GM18907 (cell line): ENCODE results near the gene RETREG3.
"Not testable (repeated sequence)": the region's sequence is repeated elsewhere in the genome, so short reads cannot be mapped to it uniquely, and the experiment has no call there.

Source experiments
- ATAC-seq: cut with Tn5 transposase; IDR thresholded peaks from one replicate; pipeline ENCODE4 v1.9.1; 2021; ENCODE audit warnings: mild to moderate bottlenecking, moderate library complexity; ENCODE audit not compliant: unreplicated experiment

RETREG3 gene

DNA sequence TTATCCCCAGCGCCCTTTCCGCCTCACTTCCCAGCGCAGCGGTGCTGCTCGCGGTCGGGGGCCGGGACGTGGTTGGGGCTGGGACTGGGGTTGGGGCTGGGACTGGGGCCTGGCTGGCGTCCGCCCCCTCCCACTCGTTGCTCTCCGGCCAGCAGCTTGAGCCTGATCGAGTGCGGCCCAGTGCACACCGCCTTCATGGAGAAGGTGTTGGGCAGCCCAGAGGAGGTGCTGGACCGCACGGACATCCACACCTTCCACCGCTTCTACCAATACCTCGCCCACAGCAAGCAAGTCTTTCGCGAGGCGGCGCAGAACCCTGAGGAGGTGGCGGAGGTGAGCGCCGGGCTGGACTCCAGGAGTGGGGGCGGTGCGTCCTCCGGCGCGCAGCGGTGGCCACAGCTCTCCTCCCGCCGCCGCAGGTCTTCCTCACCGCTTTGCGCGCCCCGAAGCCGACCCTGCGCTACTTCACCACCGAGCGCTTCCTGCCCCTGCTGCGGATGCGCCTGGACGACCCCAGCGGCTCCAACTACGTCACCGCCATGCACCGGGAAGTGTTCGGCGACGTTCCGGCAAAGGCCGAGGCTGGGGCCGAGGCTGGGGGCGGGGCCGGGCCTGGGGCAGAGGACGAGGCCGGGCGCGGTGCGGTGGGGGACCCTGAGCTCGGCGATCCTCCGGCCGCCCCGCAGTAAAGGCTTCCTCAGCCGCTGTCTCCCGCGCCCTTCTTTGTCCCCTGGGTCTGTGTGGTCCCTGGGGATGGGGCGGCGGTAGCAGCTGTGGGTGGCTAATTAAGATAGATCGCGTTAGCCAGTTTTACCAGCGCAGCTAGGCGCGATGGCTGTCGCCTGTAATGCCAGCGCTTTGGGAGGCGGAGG lies 54.7 kb downstream of the RETREG3 start:
- peak; percentile 69 for ATAC-seq

DNA sequence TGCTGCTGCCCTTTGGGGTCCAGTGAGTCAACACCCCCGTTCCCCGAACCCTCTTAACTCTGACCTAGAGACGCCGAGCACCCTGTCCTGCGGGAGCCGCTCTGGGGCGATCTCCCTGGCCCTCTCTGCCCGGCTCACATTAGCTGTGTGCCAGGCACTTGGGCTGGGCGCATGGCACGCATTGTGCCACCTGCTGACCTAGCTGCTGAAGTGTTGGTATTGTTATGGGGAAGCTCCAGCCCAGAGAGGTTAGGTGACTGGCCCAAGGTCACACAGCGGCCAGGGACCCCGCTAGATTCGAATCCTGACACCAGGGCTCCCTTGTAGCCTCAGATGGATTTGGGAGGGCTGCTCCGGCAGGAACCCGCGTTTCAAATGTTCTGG lies 55.3 kb downstream of the RETREG3 start:
- no peak for ATAC-seq

DNA sequence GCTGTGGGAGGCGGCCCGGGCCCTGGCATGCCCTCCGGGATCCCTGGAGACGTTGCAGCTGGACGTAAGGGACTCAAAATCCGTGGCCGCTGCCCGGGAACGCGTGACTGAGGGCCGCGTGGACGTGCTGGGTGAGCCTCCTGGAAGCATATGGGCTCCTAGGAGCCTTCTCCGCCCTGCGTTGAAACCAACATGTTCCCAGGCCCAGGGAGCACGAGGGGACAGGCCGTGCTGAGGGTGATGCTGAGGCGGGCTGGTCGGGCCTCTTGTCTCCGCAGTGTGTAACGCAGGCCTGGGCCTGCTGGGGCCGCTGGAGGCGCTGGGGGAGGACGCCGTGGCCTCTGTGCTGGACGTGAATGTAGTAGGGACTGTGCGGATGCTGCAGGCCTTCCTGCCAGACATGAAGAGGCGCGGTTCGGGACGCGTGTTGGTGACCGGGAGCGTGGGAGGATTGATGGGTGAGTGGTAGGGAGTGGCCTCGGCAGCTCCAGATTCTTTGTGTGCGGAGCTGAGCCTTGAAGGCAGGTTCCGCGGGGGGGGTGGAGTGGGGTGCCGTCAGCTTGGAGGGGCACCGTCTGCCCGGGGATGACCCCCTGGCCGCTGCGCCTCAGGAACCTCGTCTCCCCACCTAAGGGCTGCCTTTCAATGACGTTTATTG lies 55.9 kb downstream of the RETREG3 start:
- no peak for ATAC-seq

DNA sequence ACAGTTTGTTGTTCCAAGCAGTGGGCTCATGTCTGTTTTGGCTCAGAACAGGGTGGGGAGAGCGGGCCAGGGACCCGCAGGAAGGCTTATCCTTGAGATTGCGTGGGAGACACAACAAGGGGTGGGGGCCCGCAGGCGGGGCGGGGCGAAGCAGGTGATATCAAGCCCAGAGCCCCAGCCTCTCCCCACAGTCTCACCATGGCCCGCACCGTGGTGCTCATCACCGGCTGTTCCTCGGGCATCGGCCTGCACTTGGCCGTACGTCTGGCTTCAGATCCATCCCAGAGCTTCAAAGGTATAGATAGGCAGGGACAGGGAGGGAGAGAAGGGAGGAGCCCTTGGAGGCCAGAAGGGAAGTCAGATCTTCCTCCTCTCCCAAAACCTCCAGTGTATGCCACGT lies 56.4 kb downstream of the RETREG3 start, which contains the start of gene HSD17B1:
HSD17B1 (plus strand) TSS at position 188 of the 400 bp plus-strand sequence; CDS start at position 199, 11 bp downstream.
- ATAC-seq = not testable (repeated sequence)

DNA sequence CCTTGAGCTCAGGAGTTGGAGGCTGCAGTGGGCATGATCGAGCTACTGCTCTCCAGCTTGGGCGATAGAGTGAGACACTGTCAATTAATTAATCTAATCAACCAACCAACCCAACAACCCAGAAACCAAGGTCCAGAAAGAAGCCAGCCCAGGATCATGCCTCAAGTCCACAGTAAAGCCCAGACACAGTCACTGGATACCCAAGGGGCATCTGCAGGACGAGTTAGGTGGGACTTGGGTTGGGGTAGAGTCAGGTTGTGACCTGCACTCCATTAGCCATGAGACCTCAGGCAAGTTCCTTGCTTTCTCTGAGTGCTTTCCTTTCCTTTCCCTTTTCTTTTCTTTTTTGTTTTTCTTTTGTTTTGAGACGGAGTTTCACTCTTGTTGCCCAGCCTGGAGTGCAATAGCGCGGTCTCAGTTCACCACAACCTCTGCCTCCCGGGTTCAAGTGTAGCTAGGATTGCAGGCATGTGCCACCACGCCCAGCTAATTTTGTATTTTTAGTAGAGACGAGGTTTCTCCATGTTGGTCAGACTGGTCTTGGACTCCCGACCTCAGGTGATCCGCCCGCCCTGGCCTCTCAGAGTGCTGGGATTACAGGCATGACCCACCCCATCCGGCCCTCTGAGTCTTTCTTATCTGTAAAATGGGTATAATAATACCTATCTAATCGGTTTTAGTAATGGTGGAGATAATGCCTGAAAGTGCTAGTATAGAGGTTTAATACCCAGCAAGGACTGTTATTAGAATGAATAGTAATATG lies 60.0 kb downstream of the RETREG3 start:
- ATAC-seq = no peak

DNA sequence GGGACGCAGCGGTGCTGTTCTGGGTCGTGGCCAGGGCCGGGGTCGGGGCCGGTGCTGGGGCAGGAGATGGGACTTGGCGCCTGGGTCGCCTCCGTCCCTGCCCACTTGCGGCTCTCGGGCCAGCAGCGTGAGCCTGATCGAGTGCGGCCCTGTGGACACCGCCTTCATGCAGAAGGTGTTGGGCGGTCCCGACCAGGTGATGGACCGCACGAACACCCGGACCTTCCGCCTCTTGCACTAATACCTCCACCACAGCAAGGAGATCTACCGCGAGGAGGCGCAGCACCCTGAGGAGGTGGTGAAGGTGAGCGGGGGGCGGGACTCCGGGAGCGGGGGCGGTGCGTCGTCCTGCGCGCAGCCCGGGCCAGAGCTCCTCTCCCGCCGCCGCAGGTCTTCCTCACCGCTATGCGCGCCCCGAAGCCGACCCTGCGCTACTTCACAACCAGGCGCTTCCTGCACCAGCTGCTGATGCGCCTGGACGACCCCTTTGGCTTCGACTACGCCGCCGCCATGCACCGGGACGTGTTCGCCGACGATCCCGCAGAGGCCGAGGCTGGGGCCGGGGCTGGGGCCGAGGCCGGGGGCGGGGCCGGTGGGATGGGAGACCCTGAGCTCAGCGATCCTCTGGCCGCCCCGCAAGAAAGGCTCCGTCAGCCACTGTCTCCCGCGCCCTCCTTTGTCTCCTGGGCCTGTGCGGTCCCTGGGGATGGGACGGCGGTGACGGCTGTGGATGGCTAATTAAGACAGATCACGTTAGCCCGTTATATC lies 60.9 kb downstream of the RETREG3 start:
- peak; percentile 49 for ATAC-seq

DNA sequence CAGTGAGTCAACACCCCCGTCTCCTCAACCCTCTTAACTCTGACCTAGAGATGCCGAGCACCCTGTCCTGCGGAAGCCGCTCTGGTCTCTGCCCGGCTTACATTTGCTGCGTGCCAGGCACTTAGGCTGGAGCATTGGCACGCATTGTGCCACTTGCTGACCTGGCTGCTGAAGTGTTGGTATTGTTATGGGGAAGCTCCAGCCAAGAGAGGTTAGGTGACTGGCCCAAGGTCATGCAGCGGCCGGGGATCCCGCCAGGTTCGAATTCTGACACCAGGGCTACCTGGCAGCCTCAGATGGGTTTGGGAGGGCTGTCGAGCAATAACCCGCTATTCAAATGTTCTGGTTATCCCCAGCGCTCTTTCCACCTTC lies 61.5 kb downstream of the RETREG3 start:
- ATAC-seq = no peak

DNA sequence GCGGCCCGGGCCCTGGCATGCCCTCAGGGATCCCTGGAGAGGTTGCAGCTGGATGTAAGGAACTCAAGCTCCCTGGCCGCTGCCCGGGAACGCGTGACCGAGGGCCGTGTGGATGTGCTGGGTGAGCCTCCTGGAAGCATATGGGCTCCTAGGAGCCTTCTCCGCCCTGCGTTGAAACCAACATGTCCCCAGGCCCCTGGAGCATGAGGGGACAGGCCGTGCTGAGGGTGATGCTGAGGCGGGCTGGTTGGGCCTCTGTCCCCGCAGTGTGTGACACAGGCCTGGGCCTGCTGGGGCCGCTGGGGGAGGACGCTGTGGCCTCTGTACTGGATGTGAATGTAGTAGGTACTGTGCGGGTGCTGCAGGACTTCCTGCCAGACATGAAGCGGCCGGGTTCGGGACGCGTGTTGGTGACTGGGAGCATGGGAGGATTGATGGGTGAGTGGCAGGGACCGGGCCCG lies 62.1 kb downstream of the RETREG3 start:
- no peak for ATAC-seq

DNA sequence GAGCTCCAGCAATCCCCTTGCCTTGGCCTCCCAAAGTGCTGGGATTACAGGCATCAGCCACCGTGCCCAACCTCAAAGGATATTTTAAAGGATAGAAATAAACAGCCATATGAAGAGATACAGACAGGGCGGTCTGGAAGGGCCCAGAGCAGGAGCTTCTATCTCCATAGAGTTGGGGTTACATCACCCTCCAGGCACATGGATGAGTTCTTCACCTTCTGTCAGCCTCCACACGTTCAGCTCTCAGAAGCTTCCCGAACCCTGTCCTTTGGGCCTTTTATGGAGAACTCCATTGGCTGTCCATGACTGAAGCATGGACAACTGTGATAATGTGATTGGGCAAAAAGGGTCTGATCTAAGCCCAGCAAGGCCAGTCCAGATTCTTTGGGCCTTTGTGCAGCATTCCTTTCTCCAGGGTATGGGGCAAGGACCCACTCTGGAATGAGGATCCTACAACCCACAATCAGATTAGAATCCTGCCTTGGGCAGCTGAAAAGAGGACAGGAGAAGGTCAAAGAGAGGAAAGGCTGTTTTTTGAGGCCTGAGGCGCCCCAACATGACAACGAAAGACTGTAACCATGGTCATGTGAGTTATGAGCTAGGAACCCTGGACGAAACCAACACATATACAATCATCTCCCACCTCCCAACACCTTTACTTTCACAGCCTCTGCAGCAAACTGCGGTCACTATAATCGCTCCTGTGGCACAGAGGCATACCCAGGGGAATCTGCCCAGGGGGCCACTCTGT lies 63.2 kb downstream of the RETREG3 start:
- not testable (repeated sequence) for ATAC-seq

DNA sequence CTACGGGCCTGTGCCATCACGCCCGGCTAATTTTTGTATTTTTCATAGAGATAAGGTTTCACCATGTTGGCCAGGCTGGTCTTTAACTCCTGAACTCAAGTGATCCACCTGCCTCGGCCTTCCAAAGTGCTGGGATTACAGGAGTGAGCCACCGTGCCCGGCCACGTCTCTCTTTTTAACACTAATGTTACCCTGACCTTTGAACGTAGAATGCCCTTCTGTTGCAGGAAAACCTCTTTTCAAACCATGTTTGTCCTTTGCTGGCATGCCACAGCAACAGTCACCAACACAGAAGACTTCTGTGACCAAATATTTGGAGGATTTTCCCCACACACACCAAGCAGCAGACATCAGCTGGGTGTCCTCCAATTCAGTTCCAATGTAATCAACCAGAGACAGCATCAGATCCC lies 64.3 kb downstream of the RETREG3 start:
- no peak for ATAC-seq

DNA sequence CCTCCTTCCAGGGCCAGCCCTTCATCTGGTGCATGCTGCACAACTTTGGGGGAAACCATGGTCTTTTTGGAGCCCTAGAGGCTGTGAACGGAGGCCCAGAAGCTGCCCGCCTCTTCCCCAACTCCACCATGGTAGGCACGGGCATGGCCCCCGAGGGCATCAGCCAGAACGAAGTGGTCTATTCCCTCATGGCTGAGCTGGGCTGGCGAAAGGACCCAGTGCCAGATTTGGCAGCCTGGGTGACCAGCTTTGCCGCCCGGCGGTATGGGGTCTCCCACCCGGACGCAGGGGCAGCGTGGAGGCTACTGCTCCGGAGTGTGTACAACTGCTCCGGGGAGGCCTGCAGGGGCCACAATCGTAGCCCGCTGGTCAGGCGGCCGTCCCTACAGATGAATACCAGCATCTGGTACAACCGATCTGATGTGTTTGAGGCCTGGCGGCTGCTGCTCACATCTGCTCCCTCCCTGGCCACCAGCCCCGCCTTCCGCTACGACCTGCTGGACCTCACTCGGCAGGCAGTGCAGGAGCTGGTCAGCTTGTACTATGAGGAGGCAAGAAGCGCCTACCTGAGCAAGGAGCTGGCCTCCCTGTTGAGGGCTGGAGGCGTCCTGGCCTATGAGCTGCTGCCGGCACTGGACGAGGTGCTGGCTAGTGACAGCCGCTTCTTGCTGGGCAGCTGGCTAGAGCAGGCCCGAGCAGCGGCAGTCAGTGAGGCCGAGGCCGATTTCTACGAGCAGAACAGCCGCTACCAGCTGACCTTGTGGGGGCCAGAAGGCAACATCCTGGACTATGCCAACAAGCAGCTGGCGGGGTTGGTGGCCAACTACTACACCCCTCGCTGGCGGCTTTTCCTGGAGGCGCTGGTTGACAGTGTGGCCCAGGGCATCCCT lies 65.7 kb downstream of the RETREG3 start:
- ATAC-seq = no peak

DNA sequence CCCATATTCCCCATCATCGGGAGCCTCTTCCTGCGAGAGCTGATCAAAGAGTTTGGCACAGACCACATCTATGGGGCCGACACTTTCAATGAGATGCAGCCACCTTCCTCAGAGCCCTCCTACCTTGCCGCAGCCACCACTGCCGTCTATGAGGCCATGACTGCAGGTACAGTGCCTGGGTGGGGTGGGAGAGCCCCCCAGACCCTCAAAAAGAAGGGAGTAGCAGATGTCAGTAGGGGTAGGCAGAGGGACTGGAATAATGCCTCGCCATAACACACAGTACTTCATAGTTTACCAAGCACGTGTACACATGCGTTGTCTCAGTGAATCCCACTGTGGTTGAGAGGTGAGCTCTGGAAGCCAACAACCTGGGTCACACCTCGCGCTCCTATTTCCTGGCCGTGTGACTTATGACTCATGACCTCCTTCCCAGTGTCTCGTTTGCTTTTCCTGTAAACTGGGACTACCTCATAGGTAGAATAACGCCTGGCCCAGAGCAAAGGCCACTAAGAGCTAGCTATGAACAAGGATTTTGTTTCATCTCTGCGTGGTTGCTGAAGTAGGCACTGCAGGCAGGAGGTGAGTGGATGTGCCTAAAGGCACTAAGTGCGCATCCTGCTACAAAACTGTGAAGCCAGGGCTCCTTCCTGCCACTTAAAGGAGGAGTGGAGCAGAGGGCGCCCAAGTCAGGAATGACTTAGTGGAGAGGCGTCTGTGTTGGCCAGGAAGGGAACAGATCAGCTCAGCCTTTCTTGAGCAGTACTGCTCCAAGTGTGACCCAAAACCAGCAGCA lies 67.9 kb downstream of the RETREG3 start:
- no peak for ATAC-seq

DNA sequence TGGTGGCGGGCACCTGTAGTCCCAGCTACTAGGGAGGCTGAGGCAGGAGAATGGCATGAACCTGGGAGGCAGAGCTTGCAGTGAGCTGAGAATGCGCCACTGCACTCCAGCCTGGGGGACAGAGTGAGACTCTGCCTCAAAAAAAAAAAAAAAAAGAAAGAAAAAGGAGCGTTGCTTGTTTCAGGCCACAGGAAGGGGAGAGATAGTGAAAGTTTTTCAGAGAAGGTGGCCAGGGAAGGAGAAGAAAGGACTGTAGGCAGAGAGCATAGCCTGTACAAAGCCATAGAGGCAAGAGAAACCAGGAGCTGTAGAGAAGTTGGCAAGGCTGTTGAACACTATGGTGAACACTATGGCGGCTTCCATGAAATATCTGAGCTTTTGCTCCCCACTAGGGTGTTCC lies 68.6 kb downstream of the RETREG3 start:
- not testable (repeated sequence) for ATAC-seq

DNA sequence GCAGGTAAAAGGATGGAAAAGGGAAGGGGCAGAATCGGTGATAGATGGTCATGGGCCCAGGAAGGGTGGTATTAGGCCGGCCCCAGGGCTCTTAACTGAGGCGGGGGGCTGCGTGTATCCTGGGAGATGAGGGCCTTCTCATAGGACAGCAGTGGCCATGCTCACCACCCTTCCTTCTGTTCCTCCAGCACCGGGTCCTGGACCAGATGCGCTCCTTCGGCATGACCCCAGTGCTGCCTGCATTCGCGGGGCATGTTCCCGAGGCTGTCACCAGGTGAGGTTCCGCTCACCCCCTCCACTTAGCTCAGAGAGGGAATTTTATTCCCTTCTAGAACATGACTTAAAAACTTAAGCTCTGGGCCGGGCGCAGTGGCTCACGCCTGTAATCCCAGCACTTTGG lies 70.7 kb downstream of the RETREG3 start:
- no peak for ATAC-seq

DNA sequence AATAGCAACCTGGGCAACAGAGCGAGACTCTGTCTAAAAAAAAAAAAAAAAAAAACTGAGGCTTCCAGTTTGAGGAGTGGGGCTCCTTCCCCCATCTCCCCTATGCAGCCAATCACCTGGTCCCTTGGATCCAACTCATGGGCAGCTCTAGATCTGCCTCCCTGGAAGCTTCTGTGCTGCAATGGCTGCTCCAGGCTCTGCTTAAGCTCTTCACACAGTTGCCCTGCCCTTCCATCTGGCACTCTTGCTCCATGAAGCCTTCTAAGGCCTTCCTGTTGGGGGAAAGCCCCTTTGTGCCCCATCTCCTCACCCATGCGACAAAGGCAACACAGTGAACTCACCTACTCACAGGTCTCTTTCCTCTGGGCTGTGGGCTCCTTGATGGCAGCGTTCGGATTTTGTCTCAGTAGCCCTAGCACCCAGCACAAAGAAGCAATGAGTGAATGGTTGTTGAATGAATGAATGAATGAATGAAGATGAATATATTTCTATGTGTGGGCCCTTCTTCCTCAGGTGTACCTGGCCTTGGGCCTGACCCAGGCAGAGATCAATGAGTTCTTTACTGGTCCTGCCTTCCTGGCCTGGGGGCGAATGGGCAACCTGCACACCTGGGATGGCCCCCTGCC lies 71.2 kb downstream of the RETREG3 start:
- no peak for ATAC-seq

DNA sequence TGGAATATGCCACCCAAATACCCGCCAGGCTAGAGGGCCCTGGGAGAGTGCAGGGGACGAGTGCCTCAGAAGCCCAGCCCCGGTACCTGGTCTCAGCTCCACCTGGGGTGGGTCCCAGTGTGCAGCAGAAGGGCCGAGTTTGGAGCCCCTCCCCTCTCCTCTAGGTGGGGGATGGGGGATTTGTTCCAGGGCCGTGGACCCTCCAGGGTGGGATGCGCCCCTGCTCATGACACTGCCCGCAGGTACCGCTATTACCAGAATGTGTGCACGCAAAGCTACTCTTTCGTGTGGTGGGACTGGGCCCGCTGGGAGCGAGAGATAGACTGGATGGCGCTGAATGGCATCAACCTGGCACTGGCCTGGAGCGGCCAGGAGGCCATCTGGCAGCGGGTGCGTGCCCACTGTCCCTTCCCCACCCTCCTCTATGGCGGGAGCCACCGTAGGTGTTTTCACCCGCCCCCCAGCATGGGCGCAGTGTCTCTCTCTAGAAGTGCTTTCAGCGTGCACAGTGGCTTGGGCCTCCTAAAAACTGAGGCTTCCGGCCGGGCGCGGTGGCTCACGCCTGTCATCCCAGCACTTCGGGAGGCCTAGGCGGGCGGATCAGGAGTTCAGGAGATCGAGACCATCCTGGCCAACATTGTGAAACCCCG lies 71.9 kb downstream of the RETREG3 start:
- ATAC-seq = no peak
